Activated naive CD4-positive, alpha-beta T cell treated with anti-CD3 and anti-CD28 coated beads for 36 hours (primary cell): ENCODE data around the gene SMARCB1. TPM values are rescaled to one million over a fixed set of nuclear protein-coding genes. Genes with fewer than 3 reads are reported as not detected.

Source experiments
- CTCF ChIA-PET: fragments of 350-600 bp; sonication (Branson Sonifier 250); formaldehyde crosslinking; loops from one replicate; lab custom pipeline; 2021; ENCODE audit warnings: antibody characterized with exemption; lab: Charles Lee
- DNase-seq: peaks from one replicate; pipeline ENCODE4 v3.0.0-alpha.2; 2020
- H3K27ac Mint-ChIP-seq: one replicate; pipeline ENCODE4 v1.8.0; 2021; ENCODE audit warnings: mild to moderate bottlenecking, mixed read lengths
- H3K27me3 Mint-ChIP-seq: one replicate; pipeline ENCODE4 v1.8.0; 2021; ENCODE audit warnings: low read depth, mixed read lengths
- H3K36me3 Mint-ChIP-seq: one replicate; pipeline ENCODE4 v1.8.0; 2021; ENCODE audit warnings: low read depth, mixed read lengths
- H3K4me1 Mint-ChIP-seq: one replicate; pipeline ENCODE4 v1.8.0; 2021; ENCODE audit warnings: low read depth, mixed read lengths
- H3K4me3 Mint-ChIP-seq: one replicate; pipeline ENCODE4 v1.8.0; 2021; ENCODE audit warnings: mild to moderate bottlenecking, moderate library complexity, mixed read lengths
- H3K9me3 Mint-ChIP-seq: one replicate; pipeline ENCODE4 v1.8.0; 2021; ENCODE audit warnings: mixed read lengths
- intact Hi-C: fragments of 100-400 bp; cut with micrococcal nuclease; formaldehyde crosslinking; loops from one replicate; pipeline ENCODE4 v1.15.1; 2023
- total RNA-seq, 2 experiments: library from RNA; stranded (reverse); gene quantifications; one replicate each; pipeline ENCODE4 v1.2.3, GENCODE V29; 2021

Gene SMARCB1
- total RNA-seq, 2 experiments from 2014 or later = 75.3 to 89.1 TPM

DNA sequence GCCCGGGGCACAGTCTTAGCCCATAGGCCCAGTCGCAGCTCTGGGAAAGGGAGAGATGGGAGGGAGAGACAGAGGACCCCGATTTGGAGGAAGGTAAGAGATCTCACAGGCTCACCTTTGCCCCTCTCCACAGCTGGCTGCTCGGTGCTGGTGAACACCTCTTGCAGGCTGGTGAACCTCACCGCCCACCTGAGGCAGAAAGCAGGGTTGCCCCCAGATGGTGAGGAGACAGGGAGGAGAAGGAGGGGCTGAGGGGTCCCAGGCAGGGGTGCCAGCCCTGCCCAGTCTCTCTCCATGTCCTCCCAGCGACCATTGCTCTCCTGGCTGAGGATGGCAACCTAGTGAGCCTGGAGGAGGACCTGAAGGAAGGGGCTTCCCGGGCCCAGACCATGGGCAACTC lies 22.8 kb upstream of the SMARCB1 start:
- intact Hi-C loops = no loop called here
- H3K4me1 Mint-ChIP-seq = peaks cover 34% of the 10 kb centered on the region
- H3K27ac Mint-ChIP-seq = peak overlapping the region; percentile 50
- H3K9me3 Mint-ChIP-seq = no peaks in the 10 kb centered on the region
- no peaks in the 10 kb centered on the region for H3K27me3 Mint-ChIP-seq
- CTCF ChIA-PET = interaction anchor here (0.8 kb wide), 1 partner anchor 44 kb away, joined by 3 read pairs; no protein-coding TSS in a partner anchor
- peak overlapping the region; percentile 66 for H3K4me3 Mint-ChIP-seq
- peaks cover 13% of the 10 kb centered on the region for H3K36me3 Mint-ChIP-seq
- DNase-seq = no peak

DNA sequence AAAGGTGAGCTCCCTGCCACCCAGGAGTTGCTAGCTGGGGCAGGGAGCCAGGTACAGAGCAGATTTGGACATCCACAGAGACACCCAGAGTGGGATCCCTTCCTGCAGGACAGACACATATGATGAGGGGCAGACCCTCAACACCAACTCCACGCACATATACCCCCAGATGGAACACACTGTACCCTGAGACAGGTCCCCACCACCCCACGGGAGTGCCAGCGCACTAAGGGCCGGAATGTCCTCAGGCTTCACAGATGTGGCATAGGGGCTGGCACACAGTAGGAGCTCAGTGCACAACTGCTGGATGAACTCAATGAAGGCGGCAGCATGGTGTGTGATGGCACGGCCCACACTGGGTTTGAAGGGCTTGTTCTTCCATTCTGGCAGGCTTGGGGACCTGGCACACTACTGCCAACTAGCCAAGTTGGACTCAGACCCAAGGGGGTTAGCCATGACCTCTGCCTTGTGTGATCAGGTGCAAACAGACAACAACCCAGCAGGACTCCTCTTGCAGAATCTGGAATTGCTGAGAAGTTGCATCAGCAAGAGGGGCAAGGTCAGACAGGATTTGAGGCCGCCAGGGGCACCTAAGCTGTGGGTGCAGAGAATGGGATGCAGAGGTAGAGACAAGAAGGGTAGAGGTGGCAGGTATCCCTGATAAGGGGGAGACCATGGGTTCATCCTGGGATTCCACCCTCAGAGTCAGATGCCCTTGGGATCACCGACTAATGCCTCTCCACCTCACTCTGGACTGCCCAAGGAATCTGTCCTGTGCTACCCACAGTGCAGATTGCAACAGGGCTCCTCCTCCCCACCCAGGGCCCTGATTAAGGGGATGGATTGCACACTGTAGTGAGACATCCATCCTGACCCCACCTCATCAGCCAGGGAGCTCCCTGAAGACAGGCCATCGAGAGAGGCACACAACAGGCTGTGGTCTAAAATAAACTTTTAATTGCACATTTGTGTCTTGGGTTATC lies 21.6 kb upstream of the SMARCB1 start:
- H3K27ac Mint-ChIP-seq = no peak overlapping the region
- H3K36me3 Mint-ChIP-seq = peaks cover 13% of the 10 kb centered on the region
- DNase-seq = no peak
- H3K4me3 Mint-ChIP-seq = peak overlapping the region; percentile 48
- H3K27me3 Mint-ChIP-seq = no peaks in the 10 kb centered on the region
- CTCF ChIA-PET = interaction anchor here (0.9 kb wide), 1 partner anchor 174 kb away, joined by 3 read pairs; no protein-coding TSS in a partner anchor
- intact Hi-C loops = no loop called here
- no peaks in the 10 kb centered on the region for H3K9me3 Mint-ChIP-seq
- peaks cover 34% of the 10 kb centered on the region for H3K4me1 Mint-ChIP-seq

DNA sequence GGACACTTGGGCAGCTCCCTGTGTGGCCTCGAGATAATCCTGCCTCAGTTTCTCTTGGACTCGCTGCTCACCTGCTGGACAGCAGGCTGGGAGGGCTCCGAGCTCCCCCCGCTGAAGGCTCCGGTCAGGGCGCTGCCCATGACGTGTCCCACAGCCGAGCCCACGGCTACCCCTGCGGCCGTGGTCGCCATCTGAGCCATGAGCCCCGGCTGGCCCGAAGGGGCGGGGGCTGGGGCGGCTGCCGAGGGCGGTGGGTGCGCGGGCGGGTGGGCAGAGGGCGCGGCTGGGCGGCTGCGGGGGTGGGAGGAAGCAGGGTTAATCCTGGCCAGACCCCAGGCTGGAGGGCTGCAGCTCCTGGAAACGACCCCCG lies 19.5 kb upstream of the SMARCB1 start:
- no peaks in the 10 kb centered on the region for H3K27me3 Mint-ChIP-seq
- intact Hi-C loops = loop anchor here (2.0 kb wide), 2 partner anchors 14 to 224 kb away; no protein-coding TSS in a partner anchor

DNA sequence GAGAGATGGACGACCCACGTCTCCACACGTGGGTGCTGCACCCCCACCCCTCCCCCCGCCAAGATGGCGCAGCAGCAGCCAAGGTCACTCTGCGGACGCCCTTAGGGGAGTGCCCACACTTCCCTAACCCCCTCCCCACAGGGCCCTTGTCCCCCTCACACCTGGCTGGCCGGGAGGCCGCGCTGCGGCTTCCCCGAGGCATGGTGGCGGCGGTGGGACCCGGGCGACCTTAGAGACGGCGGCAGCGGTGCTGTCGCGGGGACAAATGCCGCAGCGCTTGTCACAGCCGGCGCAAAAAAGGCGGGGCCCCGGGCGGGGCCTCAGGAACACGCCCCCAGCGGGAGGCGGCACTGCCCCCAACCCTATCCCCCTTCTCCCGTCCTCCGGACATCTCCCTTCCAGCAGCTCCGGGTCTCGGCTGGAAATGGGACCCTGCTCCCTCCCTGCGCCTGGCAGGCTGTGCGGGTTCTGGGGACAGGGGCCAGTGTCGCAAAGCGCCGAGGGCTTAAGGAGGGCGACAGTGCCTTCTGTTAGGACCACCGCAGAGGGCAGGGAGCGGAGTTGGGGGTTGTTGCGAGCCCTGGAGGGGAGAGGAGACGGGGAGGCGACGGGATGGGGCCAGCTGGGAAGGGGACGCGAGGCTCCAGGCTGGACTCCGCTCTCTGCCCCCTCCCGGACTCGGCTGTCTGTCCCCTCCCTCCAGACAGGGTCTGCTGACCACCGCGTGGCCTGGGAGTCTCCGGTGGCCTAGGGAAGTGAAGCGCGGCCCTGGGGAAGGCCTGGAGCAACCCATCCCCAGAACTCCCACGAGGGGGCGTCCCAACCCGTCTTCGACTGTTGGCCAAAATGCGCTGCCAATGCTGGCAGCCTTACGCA lies 18.9 kb upstream of the SMARCB1 start, which contains the start of gene CHCHD10:
TSS of gene CHCHD10 (minus strand) at position 300 of the 876 bp plus-strand sequence. CDS start at position 202, 98 bp downstream.
- CTCF ChIA-PET = interaction anchor here (0.7 to 2.7 kb wide), 4 partner anchors 19 to 117 kb away, joined by 3 to 19 read pairs (median 8); partner anchors contain the start of gene SMARCB1
- peaks cover 43% of the 10 kb centered on the region for H3K4me1 Mint-ChIP-seq
- peak; percentile 79 for DNase-seq
- intact Hi-C loops = loop anchor here (2.0 kb wide), 2 partner anchors 15 to 225 kb away; no protein-coding TSS in a partner anchor
- no peaks in the 10 kb centered on the region for H3K27me3 Mint-ChIP-seq
- peaks cover 13% of the 10 kb centered on the region for H3K36me3 Mint-ChIP-seq
- H3K9me3 Mint-ChIP-seq = no peaks in the 10 kb centered on the region
- peak within 1 kb of the TSS; percentile 59 for H3K27ac Mint-ChIP-seq
- peak within 1 kb of the TSS; percentile 77 for H3K4me3 Mint-ChIP-seq

More for the DNA sequence above, 19.5 kb upstream of the SMARCB1 start:
- peaks cover 13% of the 10 kb centered on the region for H3K36me3 Mint-ChIP-seq
- H3K4me3 Mint-ChIP-seq = peak overlapping the region; percentile 77
- no peak for DNase-seq
- H3K4me1 Mint-ChIP-seq = peaks cover 46% of the 10 kb centered on the region
- no peaks in the 10 kb centered on the region for H3K9me3 Mint-ChIP-seq
- CTCF ChIA-PET = interaction anchor here (0.7 to 2.7 kb wide), 8 partner anchors 8 to 135 kb away, joined by 3 to 19 read pairs (median 4); partner anchors contain the start of genes DRICH1 and SMARCB1
- peak overlapping the region; percentile 36 for H3K27ac Mint-ChIP-seq

DNA sequence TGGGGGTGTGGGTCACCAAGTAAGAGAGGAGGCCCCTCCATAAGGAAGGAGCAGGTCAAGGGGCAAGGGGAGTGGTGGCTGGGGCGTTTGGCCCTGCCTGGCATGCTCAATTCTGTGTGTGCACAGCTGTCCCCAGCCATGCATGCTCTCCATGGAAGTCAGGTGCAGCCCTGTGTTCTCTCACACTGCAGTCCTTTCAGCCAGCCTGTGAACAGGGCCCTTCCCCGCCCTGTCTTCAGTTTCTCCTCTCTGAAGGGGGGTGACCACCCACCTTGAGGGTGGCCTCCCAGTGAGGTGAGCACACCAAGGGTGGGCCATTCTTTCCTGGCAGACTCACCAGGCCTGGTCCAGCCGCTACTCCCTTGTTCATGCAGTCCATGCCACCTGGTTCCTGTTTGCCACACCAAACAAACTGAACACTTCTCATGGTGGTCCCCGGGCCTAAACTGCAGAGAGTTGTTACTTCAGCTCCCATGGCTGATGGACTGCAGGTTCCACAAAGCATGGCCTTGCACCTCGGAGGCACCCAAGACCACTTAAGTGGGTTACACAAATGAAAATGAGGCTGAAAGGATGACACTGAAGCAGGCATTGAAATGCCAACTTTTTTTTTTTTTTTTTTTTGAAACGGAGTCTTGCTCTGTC lies 17.3 kb upstream of the SMARCB1 start:
- H3K27ac Mint-ChIP-seq = no peak overlapping the region
- intact Hi-C loops = no loop called here
- H3K4me3 Mint-ChIP-seq = no peak overlapping the region

DNA sequence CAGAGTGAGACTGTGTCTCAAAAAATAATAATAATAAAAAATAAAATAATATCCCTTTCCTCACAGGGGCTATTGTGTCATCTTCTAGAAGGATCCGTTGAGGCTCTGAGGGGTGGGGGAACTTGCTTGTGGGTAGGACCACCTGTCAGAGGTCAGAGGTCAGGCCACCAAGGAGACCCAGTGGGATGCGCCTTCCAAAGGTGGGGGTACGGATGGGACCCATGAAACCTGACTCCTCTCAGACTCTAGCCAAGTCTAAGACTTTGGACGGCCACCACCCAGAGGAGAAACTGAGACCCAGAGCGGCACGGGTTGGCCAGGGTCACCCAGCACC lies 14.5 kb upstream of the SMARCB1 start:
- DNase-seq = no peak
- Mint-ChIP-seq H3K9me3 (no peaks in the 10 kb centered on the region), H3K27ac (no peak overlapping the region), H3K4me1 (peaks cover 19% of the 10 kb centered on the region), H3K36me3 (no peaks in the 10 kb centered on the region), H3K27me3 (no peaks in the 10 kb centered on the region), H3K4me3 (peak overlapping the region; percentile 63)
- CTCF ChIA-PET = no interaction called here
- intact Hi-C loops = loop anchor here (1.0 kb wide), 2 partner anchors 15 to 67 kb away; partner anchors contain the start of gene DERL3

More for the DNA sequence above, 17.3 kb upstream of the SMARCB1 start:
- no peak for DNase-seq
- CTCF ChIA-PET = interaction anchor here (0.7 to 2.7 kb wide), 5 partner anchors 8 to 98 kb away, joined by 3 to 19 read pairs (median 3); partner anchors contain the start of gene SMARCB1
- H3K36me3 Mint-ChIP-seq = peaks cover 10% of the 10 kb centered on the region
- no peaks in the 10 kb centered on the region for H3K9me3 Mint-ChIP-seq
- H3K4me1 Mint-ChIP-seq = peaks cover 36% of the 10 kb centered on the region
- no peaks in the 10 kb centered on the region for H3K27me3 Mint-ChIP-seq

DNA sequence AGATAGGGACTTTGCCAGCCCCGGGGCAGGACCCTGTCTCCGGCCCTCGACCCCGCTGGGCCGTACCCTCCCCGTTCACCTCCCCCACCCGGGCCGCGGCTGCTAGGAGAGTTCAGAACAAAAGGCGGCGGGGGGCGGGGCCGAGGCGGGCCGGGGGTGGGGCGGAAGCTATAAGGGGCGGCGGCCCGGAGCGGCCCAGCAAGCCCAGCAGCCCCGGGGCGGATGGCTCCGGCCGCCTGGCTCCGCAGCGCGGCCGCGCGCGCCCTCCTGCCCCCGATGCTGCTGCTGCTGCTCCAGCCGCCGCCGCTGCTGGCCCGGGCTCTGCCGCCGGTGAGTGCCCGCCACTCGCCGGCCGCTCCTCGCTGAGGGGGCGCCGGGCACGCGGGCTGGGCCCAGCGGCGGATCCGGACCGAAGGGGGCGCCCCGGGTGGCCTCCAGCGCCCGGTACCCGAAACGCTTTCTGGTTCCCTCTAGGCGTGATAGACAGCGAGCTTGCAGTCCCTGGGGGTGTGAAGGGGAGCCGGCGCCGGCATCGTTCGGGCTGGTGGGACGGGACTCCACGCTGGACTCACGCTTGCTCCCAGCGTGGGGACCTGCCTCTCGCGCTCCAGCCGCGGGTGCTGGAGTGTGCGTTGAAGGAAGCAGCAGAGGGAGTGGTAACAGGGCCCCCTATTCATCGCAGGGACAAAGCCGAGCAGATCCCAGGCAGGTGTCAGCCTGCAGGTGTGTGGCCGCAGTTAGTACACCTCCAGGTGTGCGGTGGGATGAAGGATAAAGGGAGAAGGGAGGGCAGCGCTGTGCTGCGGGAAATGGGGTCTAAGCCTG lies 13.9 kb upstream of the SMARCB1 start, which contains the start of gene MMP11:
TSS of gene MMP11 (plus strand) at position 201 of the 825 bp plus-strand sequence. CDS start at position 223, 22 bp downstream.
- DNase-seq = peak; percentile 53
- no peaks in the 10 kb centered on the region for H3K9me3 Mint-ChIP-seq
- H3K4me3 Mint-ChIP-seq = peak within 1 kb of the TSS; percentile 63
- H3K27ac Mint-ChIP-seq = no peak within 1 kb of the TSS
- peaks cover 19% of the 10 kb centered on the region for H3K4me1 Mint-ChIP-seq
- intact Hi-C loops = loop anchor here (1.0 kb wide), 2 partner anchors 14 to 66 kb away; partner anchors contain the start of gene DERL3
- H3K27me3 Mint-ChIP-seq = no peaks in the 10 kb centered on the region
- CTCF ChIA-PET = no interaction called here
- H3K36me3 Mint-ChIP-seq = no peaks in the 10 kb centered on the region

DNA sequence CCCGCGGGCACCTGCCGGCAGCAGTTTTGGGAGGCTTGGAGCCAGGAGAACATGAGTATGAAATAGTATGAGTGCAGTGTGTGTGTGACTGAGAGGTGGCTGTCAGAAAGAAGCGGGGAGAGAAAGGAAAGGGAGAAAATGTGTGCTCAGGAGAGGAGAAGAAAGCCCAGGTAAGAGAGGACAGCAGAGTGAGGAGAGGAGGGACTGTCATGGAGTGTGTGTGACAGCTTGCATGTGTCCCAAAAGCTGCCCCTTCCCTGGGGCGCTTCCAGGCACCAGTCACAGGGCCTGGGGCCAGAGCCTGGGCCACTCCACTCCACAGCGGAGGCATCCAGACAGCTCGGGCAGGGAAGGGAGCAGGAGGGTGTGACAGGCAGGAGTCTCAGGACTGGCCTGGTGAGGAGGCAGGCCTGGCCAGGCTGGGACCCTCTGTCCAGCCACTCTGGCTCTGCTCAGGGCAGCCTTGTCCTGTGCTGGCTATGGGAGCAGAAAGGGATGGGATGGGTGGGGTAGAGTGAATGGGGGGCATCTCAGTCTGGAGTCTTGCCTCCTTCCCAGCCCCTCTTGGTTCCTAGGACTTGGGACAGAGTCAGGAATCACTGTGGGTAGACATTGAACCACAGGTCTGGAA lies 13.2 kb upstream of the SMARCB1 start:
- H3K27ac Mint-ChIP-seq = no peak overlapping the region
- no peaks in the 10 kb centered on the region for H3K27me3 Mint-ChIP-seq
- no peaks in the 10 kb centered on the region for H3K9me3 Mint-ChIP-seq
- peaks cover 19% of the 10 kb centered on the region for H3K4me1 Mint-ChIP-seq
- H3K36me3 Mint-ChIP-seq = no peaks in the 10 kb centered on the region
- peak overlapping the region; percentile 59 for H3K4me3 Mint-ChIP-seq
- no peak for DNase-seq
- intact Hi-C loops = no loop called here
- CTCF ChIA-PET = no interaction called here

DNA sequence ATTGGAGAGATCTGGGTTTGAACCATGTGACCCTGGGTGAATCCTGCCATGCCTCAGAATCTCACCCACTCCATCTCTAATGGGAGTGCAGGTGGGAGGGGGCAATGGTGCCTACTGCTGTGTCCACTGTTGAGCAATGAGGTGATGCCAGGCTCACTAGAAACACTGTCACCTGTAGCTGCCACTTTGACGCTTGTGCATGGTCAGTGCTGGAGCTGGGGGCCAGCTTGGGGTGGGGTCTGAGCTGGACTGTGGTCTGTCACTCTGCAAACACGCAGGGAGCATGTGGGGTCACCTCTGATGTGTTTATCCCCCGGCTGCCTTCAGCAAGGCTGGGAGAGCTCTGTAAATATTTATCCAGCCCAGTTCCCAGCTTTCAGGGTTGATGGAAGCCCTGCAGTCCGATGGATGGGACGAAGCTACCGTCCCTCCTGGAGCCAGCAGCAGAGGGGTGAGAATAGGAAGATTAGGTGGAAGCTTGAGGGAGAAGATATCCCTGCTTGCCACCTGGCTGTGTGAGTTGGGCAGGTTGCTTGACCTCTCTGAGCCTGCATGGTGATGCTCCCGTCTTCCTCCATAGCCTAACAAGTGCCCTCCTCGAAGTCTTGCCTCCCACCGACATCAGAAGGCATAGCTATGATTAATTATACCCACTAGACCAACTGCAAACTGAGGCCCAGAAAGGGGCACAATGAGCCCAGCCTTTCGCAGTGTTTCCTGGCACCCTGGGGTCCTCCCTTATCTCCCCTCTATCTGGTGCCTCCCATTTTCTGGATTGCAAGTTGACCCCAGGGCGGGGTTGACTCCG lies 12.4 kb upstream of the SMARCB1 start:
- DNase-seq = no peak
- Mint-ChIP-seq H3K36me3 (no peaks in the 10 kb centered on the region), H3K27me3 (no peaks in the 10 kb centered on the region), H3K4me3 (no peak overlapping the region), H3K27ac (no peak overlapping the region), H3K4me1 (peaks cover 19% of the 10 kb centered on the region), H3K9me3 (no peaks in the 10 kb centered on the region)
- CTCF ChIA-PET = interaction anchor here (1.2 kb wide), 1 partner anchor 7 kb away, joined by 3 read pairs; no protein-coding TSS in a partner anchor
- intact Hi-C loops = no loop called here
